Measurements from ENCODE around the gene UCK1.

GRCh38 chr9:131523451-131524435 lies 7.3 kb downstream of the UCK1 start:
- TF ChIP-seq CTCF (IDR thresholded peaks at IDR 0.05), result no peak
- no peak for TF ChIP-seq POLR2A (IDR thresholded peaks at IDR 0.05)

Measured in esophagus squamous epithelium (tissue), 4 donors.